ENCODE data around the gene GRIK3.

Gene GRIK3

GRCh38 chr1:36872858-36873257 is 161.5 kb downstream of the GRIK3 start:
- no peaks in the 10 kb centered on the region for H3F3A ChIP-seq (ENCODE audit: control insufficient read depth, insufficient read depth)
- TF ChIP-seq CTCF (IDR thresholded peaks at IDR 0.05; ENCODE audit: low read depth, low read length, poor library complexity, severe bottlenecking) (no peak), EZH2phosphoT487 (IDR thresholded peaks at IDR 0.05; ENCODE audit: borderline replicate concordance, low read length) (no peak)
- H3K9me3 ChIP-seq (ENCODE audit: control insufficient read depth, insufficient read depth, low read length), result no peaks in the 10 kb centered on the region
- H3K9me2 ChIP-seq (replicated peaks; ENCODE audit: control insufficient read depth, low read length), result no peaks in the 10 kb centered on the region
- peaks cover 11% of the 10 kb centered on the region; the same call in 1 of the 2 replicates for H3K27me3 ChIP-seq (ENCODE audit: control insufficient read depth, low read length)
- no peaks in the 10 kb centered on the region for H3K79me2 ChIP-seq (ENCODE audit: control insufficient read depth, low read length)
- no peak overlapping the region for H3K4me2 ChIP-seq (ENCODE audit: low read length)
- H3K27ac ChIP-seq (ENCODE audit: low read depth, low read length), result no peak overlapping the region
- H3K36me3 ChIP-seq (ENCODE audit: control insufficient read depth, low read length), result no peaks in the 10 kb centered on the region
- H3K4me1 ChIP-seq (ENCODE audit: control insufficient read depth, low read length), result no peaks in the 10 kb centered on the region
- H4K20me1 ChIP-seq (ENCODE audit: control insufficient read depth, insufficient read depth, low read depth, low read length), result no peaks in the 10 kb centered on the region
- no peak overlapping the region for H3K4me3 ChIP-seq (ENCODE audit: low read length)

- Histone ChIP-seq H3F3A (ENCODE audit: control insufficient read depth, insufficient read depth) (no peaks in the 10 kb centered on the region), H3K27me3 (ENCODE audit: control insufficient read depth, low read length) (peaks cover 6% of the 10 kb centered on the region; the same call in 1 of the 2 replicates), H4K20me1 (ENCODE audit: control insufficient read depth, insufficient read depth, low read depth, low read length) (no peaks in the 10 kb centered on the region), H3K4me2 (ENCODE audit: low read length) (no peak overlapping the region), H3K4me1 (ENCODE audit: control insufficient read depth, low read length) (no peaks in the 10 kb centered on the region), H3K27ac (ENCODE audit: low read depth, low read length) (no peak overlapping the region), H3K9me2 (replicated peaks; ENCODE audit: control insufficient read depth, low read length) (no peaks in the 10 kb centered on the region), H3K4me3 (ENCODE audit: low read length) (no peak overlapping the region), H3K79me2 (ENCODE audit: control insufficient read depth, low read length) (no peaks in the 10 kb centered on the region), H3K9me3 (ENCODE audit: control insufficient read depth, insufficient read depth, low read length) (no peaks in the 10 kb centered on the region), H3K36me3 (ENCODE audit: control insufficient read depth, low read length) (no peaks in the 10 kb centered on the region)
- no peak for TF ChIP-seq EZH2phosphoT487 (IDR thresholded peaks at IDR 0.05; ENCODE audit: borderline replicate concordance, low read length)
- no peak for TF ChIP-seq CTCF (IDR thresholded peaks at IDR 0.05; ENCODE audit: low read depth, low read length, poor library complexity, severe bottlenecking)
Measured at GRCh38 chr1:36872126-36872754, 162.1 kb downstream of the GRIK3 start.

GRCh38 chr1:36871146-36871971 is 163.0 kb downstream of the GRIK3 start:
- Histone ChIP-seq H3K79me2 (ENCODE audit: control insufficient read depth, low read length) (no peaks in the 10 kb centered on the region), H3K9me3 (ENCODE audit: control insufficient read depth, insufficient read depth, low read length) (no peaks in the 10 kb centered on the region), H3K27me3 (ENCODE audit: control insufficient read depth, low read length) (peaks cover 2% of the 10 kb centered on the region; the same call in 1 of the 2 replicates), H3K36me3 (ENCODE audit: control insufficient read depth, low read length) (no peaks in the 10 kb centered on the region), H4K20me1 (ENCODE audit: control insufficient read depth, insufficient read depth, low read depth, low read length) (no peaks in the 10 kb centered on the region), H3K9me2 (replicated peaks; ENCODE audit: control insufficient read depth, low read length) (no peaks in the 10 kb centered on the region), H3K4me2 (ENCODE audit: low read length) (no peak overlapping the region), H3K4me3 (ENCODE audit: low read length) (no peak overlapping the region), H3K4me1 (ENCODE audit: control insufficient read depth, low read length) (no peaks in the 10 kb centered on the region), H3F3A (ENCODE audit: control insufficient read depth, insufficient read depth) (no peaks in the 10 kb centered on the region), H3K27ac (ENCODE audit: low read depth, low read length) (no peak overlapping the region)
- TF ChIP-seq CTCF (IDR thresholded peaks at IDR 0.05; ENCODE audit: low read depth, low read length, poor library complexity, severe bottlenecking), result no peak
- TF ChIP-seq EZH2phosphoT487 (IDR thresholded peaks at IDR 0.05; ENCODE audit: borderline replicate concordance, low read length), result no peak

Measured in DOHH2 (cell line).